Panc1 (cell line): ENCODE results near the gene OR1G1.

Source experiments
- POLR2AphosphoS5 ChIP-seq: IDR thresholded peaks from 2 replicates; pipeline ENCODE4 v1.6.1; 2012; ENCODE audit warnings: mild to moderate bottlenecking, low read depth, low read length, moderate library complexity
- REST ChIP-seq, 2 experiments: IDR thresholded peaks; 2 replicates each; pipeline ENCODE4 v1.6.1; 2011 to 2012; ENCODE audit warnings: low read depth in 2 of 2, control low read depth in 1 of 2, low read length in 1 of 2, mild to moderate bottlenecking in 1 of 2, moderate library complexity in 1 of 2; ENCODE audit not compliant: insufficient read depth in 1 of 2
- TCF7L2 ChIP-seq: IDR thresholded peaks from 2 replicates; pipeline ENCODE4 v1.6.1; 2011; ENCODE audit warnings: mild to moderate bottlenecking, low read depth, low read length, inconsistent platforms
- TF ChIP-seq, protein P1 (sequence below): fragments of 450-650 bp; IDR thresholded peaks from 2 replicates; pipeline ENCODE4 v1.5.1; 2017; ENCODE audit warnings: mild to moderate bottlenecking

- TF ChIP-seq, protein P1, sequence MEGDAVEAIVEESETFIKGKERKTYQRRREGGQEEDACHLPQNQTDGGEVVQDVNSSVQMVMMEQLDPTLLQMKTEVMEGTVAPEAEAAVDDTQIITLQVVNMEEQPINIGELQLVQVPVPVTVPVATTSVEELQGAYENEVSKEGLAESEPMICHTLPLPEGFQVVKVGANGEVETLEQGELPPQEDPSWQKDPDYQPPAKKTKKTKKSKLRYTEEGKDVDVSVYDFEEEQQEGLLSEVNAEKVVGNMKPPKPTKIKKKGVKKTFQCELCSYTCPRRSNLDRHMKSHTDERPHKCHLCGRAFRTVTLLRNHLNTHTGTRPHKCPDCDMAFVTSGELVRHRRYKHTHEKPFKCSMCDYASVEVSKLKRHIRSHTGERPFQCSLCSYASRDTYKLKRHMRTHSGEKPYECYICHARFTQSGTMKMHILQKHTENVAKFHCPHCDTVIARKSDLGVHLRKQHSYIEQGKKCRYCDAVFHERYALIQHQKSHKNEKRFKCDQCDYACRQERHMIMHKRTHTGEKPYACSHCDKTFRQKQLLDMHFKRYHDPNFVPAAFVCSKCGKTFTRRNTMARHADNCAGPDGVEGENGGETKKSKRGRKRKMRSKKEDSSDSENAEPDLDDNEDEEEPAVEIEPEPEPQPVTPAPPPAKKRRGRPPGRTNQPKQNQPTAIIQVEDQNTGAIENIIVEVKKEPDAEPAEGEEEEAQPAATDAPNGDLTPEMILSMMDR = no peak
- TF ChIP-seq POLR2AphosphoS5 (no peak), REST (IDR thresholded peaks at IDR 0.05; ENCODE audit: insufficient read depth in 1 of 2, low read depth in 2 of 2, low read length in 1 of 2) (no peak), TCF7L2 (no peak)
Measured at GRCh38 chr17:3157218-3157617, 29.9 kb upstream of the OR1G1 start.
